ENCODE measurements around the gene SLC25A13. TPM values are rescaled to one million over a fixed set of nuclear protein-coding genes. Genes with fewer than 3 reads are reported as not detected.

Gene SLC25A13
- total and polyA plus RNA-seq, 9 of the 15 experiments (the other 6 are each of a cell fraction or from before 2014, with no cell fraction given), result 21.4 to 80.2 (median 58.7) TPM

DNA sequence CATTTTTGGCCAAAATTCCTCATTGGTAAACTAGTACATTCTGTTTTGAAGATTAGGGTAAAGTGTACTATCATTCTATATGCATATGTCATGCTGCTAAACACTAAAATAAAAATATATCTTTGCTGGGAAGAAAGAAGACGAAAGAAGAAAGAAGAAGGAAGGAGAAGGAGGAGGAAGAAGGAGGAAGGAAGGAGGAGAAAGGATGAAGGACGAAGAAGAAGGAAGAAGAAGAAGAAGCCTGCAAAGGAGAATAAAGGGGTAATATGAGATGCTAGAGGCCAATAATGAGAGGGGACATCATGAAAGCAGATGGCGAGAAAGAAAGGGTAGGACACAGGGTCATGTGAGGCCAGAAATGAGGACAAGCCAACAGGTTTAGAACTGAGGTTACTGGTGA is 8.0 kb downstream of the SLC25A13 start:
- H4K20me1 ChIP-seq (replicated peaks; ENCODE audit: control insufficient read depth, insufficient read depth, low read length), result peaks cover 6% of the 10 kb centered on the region
- H3K9me3 ChIP-seq (replicated peaks; ENCODE audit: control insufficient read depth, insufficient read depth, low read depth, low read length), result no peaks in the 10 kb centered on the region
- no peaks in the 10 kb centered on the region for H3K9me1 ChIP-seq (ENCODE audit: control insufficient read depth, insufficient read depth, low read length)
- H3K79me2 ChIP-seq (ENCODE audit: control insufficient read depth, insufficient read depth, low read length), result peaks cover 91% of the 10 kb centered on the region
- in situ Hi-C loops (cut with MboI) (no loop called here), intact Hi-C loops (cut with micrococcal nuclease) (no loop called here)
- no peak overlapping the region for H3K4me2 ChIP-seq (ENCODE audit: insufficient read depth, low read length)
- ChIA-PET POLR2A (interaction anchor here (0.6 to 1.0 kb wide), 2 partner anchors 10 to 15 kb away, joined by 3 read pairs; no protein-coding TSS in a partner anchor), CTCF (ENCODE audit: low intra/inter-chr PET ratio) (no interaction called here)
- no peak for DNase-seq (ENCODE audit: extremely low read depth in 1 of 4, low spot score in 3 of 4)
- no peak overlapping the region for H3K9ac ChIP-seq (ENCODE audit: insufficient read depth in 1 of 2, low read depth in 2 of 2, low read length in 2 of 2)
- no peak overlapping the region for H3K4me3 ChIP-seq
- H2AFZ ChIP-seq (ENCODE audit: low read depth, low read length), result no peak overlapping the region
- H3K27ac ChIP-seq (ENCODE audit: extremely low read depth, low read depth, low read length), result no peak overlapping the region
- no TSS peak for BruUV-seq (replicated peaks)
- no peak for FAIRE-seq
- H3K27me3 ChIP-seq (ENCODE audit: control insufficient read depth in 2 of 2, insufficient read depth in 2 of 2, low read length in 2 of 2), result no peaks in the 10 kb centered on the region
- H3K4me1 ChIP-seq (replicated peaks in 1 of 2; ENCODE audit: control insufficient read depth in 2 of 2, insufficient read depth in 2 of 2, low read length in 2 of 2), result peaks cover 0 to 11% of the 10 kb centered on the region in 2 experiments; a peak in 3 of 5 replicates
- H3K36me3 ChIP-seq (ENCODE audit: control insufficient read depth, insufficient read depth, low read length), result peaks cover 26% of the 10 kb centered on the region
- TF ChIP-seq, protein P1, sequence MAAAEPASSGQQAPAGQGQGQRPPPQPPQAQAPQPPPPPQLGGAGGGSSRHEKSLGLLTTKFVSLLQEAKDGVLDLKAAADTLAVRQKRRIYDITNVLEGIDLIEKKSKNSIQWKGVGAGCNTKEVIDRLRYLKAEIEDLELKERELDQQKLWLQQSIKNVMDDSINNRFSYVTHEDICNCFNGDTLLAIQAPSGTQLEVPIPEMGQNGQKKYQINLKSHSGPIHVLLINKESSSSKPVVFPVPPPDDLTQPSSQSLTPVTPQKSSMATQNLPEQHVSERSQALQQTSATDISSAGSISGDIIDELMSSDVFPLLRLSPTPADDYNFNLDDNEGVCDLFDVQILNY (CRISPR knock-in tag; IDR thresholded peaks at IDR 0.05), result no peak
- TF ChIP-seq RFX1 (IDR thresholded peaks at IDR 0.05) (no peak), MCM2 (IDR thresholded peaks at IDR 0.05; ENCODE audit: low read depth) (no peak), ZFP36 (IDR thresholded peaks at IDR 0.05; ENCODE audit: low read depth, low read length, partially characterized antibody) (no peak), ZNF143 (CRISPR knock-in tag; IDR thresholded peaks at IDR 0.05) (no peak), HOXB6 (CRISPR knock-in tag; IDR thresholded peaks at IDR 0.05; ENCODE audit: borderline replicate concordance) (no peak), KAT2B (IDR thresholded peaks at IDR 0.05; ENCODE audit: low read depth, low read length) (no peak), TEAD1 (CRISPR knock-in tag; IDR thresholded peaks at IDR 0.05) (no peak), RCOR1 (IDR thresholded peaks at IDR 0.05; ENCODE audit: borderline replicate concordance in 1 of 2, low read depth in 2 of 2, low read length in 2 of 2) (no peak), ZNF140 (CRISPR knock-in tag; IDR thresholded peaks at IDR 0.05) (no peak)
- TF ChIP-seq, protein P2, sequence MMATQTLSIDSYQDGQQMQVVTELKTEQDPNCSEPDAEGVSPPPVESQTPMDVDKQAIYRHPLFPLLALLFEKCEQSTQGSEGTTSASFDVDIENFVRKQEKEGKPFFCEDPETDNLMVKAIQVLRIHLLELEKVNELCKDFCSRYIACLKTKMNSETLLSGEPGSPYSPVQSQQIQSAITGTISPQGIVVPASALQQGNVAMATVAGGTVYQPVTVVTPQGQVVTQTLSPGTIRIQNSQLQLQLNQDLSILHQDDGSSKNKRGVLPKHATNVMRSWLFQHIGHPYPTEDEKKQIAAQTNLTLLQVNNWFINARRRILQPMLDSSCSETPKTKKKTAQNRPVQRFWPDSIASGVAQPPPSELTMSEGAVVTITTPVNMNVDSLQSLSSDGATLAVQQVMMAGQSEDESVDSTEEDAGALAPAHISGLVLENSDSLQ (IDR thresholded peaks at IDR 0.05), result no peak
- WGBS (ENCODE audit: insufficient coverage, low coverage, missing lambda C conversion rate), result 77% methylated on average over 3 of the region's 3 CpGs
- ATAC-seq, result no peak

Measured in K562 (cell line).